Measurements from ENCODE around the gene ITGA11.

The ITGA11 gene

GRCh38 chr15:68279779-68280753 lies 151.9 kb downstream of the ITGA11 start:
- peak; percentile 43 for DNase-seq

DNA sequence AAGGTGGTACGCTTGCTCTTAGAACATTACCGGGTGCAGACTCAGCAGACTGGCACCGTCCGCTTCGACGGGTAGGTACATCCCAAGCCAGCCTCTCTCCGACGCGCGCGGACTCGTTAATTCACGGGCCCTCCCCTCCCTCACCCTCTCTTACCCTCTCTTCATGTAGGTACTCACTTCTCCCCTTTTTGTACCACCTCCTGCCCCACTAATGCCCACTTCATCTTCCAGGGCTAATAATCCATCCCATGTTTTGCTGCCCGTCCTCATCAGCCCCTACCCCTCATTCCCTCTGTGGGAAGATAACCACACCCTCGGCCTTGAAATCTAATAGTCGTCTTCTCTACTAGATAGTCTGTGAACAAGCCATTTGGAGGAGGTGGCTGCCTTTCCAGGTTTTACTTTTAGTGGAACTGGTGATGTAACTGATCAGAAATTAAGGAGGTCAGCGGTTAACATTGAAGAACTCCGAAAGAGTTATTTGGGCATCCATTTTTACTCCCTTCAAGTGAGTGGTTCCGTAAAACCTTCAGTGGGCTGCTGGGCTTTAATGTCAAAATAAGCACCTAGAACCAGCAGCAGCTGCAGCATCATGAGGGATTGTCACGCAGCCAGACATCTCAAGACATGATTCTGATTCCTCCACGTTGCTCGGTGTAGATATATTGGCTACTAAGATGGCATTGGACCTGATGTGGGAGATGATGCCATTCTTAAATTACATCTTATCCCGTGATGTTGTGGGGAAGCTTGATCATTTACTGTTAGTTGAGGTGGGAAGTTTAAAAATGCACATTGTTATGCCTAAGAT lies 153.2 kb downstream of the ITGA11 start:
- DNase-seq: peak; percentile 77

GRCh38 chr15:68278345-68278594 lies 153.7 kb downstream of the ITGA11 start:
- peak; percentile 72 for DNase-seq

GRCh38 chr15:68277603-68278344 lies 154.2 kb downstream of the ITGA11 start, which contains the start of gene FEM1B:
Gene FEM1B, plus strand, starts transcription at chr15:68277745. Its CDS starts 673 bp downstream, at chr15:68278418.
- peak; percentile 92 for DNase-seq

- DNase-seq: peak; percentile 85
Observed at GRCh38 chr15:68277131-68277602, 154.8 kb downstream of the ITGA11 start.

DNA sequence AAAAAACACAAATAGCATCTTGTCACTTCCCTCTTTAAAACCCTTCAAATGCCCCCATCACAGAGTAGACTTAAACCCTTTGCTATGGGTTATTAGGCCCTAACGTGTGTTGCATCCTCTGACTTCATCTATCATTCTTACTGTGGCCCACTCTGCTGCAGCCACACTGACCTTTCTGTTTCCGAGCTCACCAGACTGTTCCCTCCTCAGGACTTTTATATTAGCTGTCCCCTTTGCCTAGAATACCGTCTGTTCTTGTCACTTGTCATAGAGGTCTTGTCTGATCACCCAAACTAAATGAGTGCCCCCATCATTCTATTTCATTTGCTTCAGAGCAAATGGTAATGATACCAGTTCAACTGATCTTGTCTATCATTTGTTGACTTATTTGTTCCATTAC lies 155.3 kb downstream of the ITGA11 start:
- no peak for DNase-seq

DNA sequence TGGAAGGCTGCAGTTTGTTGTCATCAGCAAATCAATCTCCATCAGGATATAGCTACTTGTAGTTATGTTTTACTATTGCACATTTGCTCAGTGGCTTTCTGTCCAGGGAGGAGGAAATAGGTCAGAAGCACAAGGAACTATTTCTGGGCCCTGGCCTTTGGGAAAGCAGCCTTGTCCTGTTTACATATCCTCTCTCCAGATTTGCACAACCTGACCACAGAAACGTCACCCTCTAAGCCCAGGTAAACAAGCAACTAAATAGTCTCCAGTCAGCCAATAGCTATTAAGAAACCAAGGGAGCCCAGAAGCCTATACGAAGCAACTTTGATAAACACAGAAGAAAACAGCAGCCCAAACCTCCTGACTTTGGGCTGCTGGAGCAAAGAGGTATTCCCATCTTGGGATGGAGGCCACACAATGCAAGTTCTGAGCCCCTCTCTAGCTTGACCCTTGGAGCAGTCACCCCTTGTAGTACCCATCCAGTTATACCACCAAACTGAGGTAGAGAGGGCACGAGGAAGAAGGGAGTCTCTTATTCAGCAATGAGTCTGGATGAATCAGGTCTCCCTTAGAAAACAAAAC lies 156.7 kb downstream of the ITGA11 start:
- no peak for DNase-seq

GRCh38 chr15:68274201-68274848 lies 157.6 kb downstream of the ITGA11 start:
- no peak for DNase-seq

DNA sequence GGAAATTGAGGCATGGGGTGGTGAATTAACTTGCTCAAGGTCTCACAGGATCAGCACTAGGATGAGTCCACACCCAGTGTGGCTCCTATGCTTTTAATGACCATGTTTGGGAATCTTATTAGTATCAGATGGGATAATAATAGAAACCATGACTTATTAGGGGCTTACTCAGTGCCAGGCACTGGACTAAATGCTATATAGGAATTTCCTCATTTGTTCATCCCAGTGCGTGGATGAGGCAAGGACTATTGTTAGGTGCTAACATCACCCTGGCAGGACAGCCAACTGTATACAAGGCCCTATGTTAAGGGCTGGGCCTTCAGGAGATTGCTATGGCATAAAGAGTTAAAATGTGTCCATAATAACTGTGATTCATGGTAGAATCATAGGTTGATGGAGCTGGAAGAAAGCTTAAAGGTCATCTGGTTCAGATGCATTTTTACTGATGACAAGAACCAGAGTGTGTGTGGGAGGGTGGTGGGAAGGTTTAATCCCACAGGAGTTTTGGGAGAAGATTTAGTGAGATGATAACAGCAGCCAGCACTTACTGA lies 159.2 kb downstream of the ITGA11 start:
- DNase-seq: no peak

DNA sequence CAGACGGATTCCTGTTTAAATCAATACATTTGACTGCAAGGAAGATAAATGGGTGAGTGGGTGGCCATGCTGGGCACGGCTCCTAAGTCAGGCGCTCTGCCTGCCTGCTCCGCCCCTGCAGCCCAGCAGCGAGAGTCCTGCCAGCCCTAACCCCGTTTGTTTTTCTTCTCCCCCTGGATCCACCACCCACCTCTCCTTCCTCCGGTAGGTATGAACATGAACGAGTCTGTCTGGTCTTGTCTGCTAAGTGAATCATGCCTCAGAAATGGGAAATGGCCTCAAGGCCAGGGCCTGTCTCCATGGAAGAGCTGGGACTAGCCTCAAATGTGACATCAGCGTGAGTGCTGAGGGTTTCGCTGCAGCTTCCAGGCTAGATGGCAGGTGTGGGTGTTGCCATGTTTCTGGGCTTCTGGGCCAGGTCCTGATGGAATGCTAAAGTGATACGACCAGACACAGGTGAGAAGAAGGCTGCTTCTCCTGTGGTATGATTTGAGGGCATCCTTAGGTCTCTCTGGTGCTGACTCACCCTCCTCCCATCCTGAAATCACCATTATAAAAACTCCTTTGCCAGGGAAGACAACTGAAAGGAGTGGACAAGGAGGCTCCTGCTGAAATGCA lies 160.0 kb downstream of the ITGA11 start:
- no peak for DNase-seq

DNA sequence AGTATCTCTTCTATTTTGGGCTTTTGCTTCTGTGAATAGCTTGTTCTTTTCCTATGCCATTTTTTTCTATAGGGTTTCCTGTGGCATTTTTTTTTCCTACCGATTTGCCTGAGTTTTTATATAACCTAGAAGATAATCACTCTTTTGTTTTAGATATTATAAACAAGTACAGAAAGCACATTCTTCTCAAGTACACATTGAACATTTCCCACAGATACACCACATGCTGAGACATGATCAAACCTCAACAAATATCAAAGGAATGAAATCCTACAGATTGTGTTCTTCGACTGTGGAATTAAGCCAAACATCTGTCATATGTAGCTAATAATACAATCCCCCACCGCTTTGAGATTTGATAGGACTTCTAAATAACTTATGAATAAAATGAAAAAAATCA lies 163.6 kb downstream of the ITGA11 start:
- DNase-seq: peak; percentile 60

- no peak for DNase-seq
Observed at GRCh38 chr15:68265674-68266073, 166.3 kb downstream of the ITGA11 start.

DNA sequence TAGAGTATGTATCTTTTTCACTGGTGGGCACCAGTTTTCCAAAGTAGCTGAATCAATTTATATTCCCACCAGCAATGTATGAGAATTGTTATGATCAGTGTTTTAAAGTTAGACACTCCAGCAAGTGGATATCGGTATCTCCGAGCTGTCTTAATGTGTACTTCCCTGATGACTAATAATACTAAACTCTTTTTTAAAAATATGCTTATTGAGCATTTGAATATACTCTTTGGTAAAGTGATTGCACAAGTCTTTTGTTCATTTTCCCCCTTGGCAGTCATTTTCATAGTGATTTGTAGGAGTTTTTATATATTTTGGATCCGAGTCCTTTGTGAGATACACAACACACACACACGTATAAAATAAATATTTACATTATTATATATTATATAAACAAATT lies 166.9 kb downstream of the ITGA11 start:
- no peak for DNase-seq

DNA sequence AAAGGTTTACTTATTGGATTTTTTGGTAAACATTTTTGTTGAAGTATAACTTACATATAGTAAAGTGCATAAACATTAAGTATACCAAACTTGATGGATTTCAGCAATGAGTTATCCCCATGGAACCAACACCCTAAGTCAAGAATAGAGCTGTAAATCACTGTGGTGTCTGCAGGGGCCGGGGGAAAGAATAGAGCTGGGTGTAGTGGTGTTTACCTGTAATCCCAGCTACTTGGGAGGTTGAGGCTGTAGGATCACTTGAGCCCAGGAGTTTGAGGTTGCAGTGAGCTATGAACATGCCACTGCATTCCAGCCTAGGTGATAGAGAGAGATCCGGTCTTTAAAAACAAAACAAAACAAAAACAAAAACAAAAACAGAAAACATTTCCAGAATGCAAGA lies 167.7 kb downstream of the ITGA11 start:
- no peak for DNase-seq

GRCh38 chr15:68262514-68263356 lies 169.2 kb downstream of the ITGA11 start:
- DNase-seq: no peak

GRCh38 chr15:68261980-68262379 lies 170.0 kb downstream of the ITGA11 start:
- DNase-seq: no peak

- DNase-seq: no peak
Observed at GRCh38 chr15:68261241-68261640, 170.7 kb downstream of the ITGA11 start.

DNA sequence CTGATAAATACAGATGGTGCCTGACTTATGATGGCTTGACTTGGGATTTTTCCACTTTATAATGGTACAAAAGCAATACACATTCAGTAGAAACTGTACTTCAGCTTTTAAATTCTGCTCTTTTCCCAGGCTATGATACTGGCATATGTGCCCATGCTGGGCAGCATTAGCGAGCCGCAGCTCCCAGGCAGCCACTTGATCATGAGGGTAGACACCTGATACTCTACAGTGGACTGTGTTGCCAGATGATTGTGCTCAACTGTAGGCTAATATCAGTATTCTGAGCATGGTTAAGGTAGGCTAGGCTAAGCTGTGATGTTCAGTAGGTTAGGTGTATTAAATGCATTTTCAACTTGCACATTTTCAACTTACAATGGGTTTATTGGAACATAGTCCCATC lies 172.1 kb downstream of the ITGA11 start:
- DNase-seq: peak; percentile 89

GRCh38 chr15:68258692-68259091 lies 173.3 kb downstream of the ITGA11 start:
- no peak for DNase-seq

DNA sequence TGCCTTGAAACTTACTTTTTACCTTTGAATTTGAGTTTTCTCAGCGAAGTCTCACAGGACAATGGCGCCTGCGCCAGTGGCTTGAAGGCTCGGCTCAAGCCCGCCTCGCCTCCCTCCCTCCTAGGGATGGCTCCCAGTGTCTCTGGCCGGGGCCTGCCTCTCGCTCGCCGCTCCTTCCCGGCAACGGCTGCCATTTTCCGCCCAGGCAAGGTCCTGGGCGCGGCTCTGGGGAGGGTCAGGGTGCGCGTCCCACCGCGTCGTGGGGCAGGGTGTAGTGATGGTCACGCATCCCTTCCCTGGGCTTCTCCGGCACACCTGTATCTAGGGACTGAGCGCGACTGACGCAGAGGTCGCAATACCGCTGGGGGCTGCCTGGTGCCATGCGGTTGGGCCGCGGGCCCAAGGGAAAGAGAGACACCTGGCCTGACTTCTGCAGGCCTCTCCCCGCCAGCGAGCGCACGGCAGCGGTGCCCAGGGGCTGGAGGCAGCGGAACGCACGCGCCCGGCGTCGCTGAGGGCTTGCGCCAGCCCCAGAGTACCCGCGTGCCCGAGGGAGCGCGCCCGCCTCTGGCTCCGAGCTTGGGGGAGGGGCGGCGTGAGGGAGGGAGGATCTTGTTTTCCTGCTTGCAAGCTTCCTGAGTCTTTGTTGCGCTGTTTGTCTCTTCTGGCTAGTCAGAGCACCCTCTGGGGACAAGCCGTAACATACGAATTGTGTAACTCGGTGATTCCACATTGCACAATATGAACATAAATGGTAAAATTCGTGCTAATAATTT lies 175.1 kb downstream of the ITGA11 start:
- no peak for DNase-seq
